GM21825 (cell line): ENCODE data around the gene KIF3A.

Source experiments
- ATAC-seq: cut with Tn5 transposase; IDR thresholded peaks from one replicate; pipeline ENCODE4 v1.9.1; 2021; ENCODE audit warnings: mild to moderate bottlenecking, moderate library complexity; ENCODE audit not compliant: unreplicated experiment

The KIF3A gene

GRCh38 chr5:132664696-132665209 is 72.6 kb downstream of the KIF3A start:
- ATAC-seq = no peak

DNA sequence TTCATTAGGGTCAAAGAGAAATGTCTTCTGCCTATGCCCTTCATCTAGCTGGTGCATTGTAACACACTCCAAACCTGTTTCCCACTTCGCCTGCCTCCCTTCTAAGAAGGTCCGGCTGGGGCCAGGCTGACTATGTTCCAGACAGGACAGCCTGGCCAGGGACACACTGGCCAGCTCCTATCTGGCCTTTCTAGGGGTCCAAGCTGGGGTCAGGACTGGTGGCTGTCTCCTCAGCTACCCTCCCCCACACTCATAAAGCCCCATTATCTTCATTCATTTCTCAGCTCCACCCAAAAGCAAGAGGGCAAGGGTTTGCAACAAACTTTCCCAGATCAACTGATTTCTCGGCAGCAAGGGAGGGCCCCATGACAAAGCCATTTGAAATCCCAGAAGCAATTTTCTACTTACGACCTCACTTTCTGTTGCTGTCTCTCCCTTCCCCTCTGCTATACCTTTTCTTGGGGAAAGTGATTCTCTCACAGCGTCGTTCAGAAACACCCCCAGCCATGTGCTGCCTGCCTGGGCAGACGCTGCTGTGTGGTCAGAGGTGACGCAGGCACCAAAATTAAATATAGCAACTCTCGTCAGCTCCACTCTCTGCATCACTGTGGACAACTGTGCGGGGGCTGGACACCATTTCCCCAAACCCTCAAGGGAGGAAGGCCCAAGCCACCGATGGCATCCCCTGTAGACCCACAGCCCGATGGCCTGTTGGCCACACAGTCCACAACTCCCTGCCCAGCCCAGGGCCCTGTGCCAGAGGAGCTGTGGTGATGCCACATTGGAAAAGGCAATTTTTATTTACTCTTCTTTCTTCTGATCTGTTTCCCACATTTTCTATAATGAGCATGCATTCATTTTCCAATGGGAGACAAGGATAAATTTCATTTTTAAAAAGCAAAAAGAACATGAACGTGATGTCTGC is 73.3 kb downstream of the KIF3A start:
- peak; percentile 41 for ATAC-seq

DNA sequence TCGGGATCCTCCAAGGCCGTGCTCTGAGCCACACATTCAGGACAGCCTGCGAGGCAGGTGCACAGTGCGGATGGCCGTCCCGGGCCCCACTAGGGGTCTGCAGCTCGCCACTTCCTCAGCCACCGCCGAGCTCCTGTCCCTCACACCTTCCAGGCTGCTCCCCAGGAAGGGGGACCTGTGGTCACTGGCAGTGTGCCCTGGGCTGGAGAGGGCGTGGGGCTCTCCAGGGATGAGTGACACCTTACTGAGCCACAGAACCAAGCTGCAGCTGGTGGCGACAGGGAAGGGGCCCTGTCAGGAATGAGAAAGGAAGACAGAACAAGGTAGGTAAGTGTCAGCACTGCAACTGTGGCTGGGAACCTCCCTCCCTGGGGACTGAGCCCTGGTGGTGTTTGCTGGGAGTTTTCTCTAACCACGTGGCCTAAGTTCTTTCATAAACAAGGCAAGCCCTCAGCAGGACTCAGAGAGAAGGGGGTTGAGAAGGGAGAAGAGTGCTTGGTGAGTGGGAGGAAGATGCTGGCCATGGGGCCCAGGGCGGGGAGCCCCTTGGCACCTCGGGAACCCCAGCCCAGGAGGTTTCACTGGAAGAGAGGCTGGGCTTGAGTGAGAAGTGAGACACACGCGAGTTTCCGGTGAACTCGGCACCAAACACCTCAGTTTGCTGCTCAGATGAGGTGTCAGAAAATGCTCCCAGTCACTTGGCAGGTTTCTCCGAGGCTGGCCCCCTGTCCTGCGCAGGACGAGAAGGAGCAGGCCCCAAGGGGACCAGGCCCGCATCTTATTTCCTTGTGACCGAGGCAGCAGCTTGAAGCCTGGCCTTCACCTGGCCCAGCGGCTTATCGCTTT is 74.2 kb downstream of the KIF3A start:
- ATAC-seq = peak; percentile 59

GRCh38 chr5:132662004-132662401 is 75.3 kb downstream of the KIF3A start:
- no peak for ATAC-seq

- no peak for ATAC-seq
Measured at GRCh38 chr5:132661231-132662003, 75.9 kb downstream of the KIF3A start.

- no peak for ATAC-seq
Measured at GRCh38 chr5:132659598-132660493, 77.5 kb downstream of the KIF3A start.

- ATAC-seq = no peak
Measured at GRCh38 chr5:132658381-132659302, 78.7 kb downstream of the KIF3A start.

- no peak for ATAC-seq
Measured at GRCh38 chr5:132657676-132658380, 79.5 kb downstream of the KIF3A start, which contains the start of gene IL13. Gene IL13, plus strand, starts transcription at chr5:132658173. Its CDS starts 14 bp downstream, at chr5:132658187.

DNA sequence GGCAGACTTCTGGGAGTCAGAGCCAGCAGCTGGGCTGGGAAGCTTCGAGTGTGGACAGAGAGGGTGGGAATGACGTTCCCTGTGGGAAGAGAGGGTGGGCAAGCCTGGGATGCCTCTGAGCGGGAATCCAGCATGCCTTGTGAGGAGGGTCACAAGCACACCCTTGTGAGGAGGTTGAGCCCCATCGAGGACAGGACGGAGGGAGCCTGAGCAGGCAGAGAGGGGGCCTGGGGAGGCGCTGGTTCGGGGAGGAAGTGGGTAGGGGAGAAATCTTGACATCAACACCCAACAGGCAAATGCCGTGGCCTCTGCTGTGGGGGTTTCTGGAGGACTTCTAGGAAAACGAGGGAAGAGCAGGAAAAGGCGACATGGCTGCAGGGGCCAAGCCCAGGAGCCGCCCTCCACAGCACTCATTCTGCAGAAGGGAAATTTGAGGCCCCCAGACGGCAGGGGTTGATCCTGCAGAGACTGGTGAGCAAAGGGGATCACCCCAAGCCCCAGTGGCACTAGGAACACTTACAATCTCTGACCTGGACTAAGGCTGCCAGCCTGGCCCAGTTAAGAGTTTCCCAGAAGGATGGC is 80.5 kb downstream of the KIF3A start:
- ATAC-seq = no peak

DNA sequence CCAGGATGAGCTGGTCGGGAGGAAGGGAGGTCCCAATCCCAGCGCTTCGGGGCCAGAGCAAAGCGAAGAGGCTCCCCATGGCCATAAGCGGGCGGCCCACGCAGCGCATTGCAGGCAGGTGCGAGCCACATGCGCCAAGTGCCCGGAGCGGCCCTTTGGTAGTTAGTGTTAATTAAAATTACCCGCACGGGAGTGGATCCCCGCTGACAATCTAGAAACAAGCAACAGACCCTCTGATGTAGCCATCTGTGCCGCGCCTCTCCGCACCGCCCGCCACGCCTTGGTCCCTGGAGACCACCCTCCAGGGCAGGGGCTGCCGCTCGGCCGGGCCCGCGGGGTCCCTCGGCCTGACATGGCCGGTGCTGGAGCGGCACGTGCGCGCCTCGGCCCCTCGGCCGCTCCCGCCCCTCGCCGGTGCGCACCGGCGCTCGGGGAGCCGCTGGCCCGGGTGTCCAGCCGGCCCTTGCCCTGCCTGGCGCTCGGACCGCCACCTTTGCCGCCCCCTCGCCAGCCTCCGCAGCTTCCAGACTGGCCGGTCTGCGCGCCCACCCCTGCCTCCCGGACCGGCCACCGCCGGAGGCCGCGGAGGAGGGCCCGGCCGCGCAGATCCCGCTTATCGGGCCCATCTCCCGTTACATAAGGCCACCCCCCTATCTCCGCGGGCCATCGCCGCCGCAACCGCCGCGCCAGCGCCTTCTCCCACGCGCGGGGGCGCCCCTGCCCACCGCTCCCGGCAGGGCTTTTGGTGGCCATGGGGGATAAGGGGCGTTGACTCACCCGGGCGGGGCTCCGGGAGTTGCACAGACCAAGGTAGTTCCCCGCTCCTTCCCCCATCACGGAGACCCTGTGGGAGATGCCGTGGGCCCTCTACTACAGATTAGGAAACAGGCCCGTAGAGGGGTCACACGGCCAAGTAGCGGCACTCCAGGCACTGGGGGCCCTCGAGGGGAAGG is 81.2 kb downstream of the KIF3A start:
- no peak for ATAC-seq

DNA sequence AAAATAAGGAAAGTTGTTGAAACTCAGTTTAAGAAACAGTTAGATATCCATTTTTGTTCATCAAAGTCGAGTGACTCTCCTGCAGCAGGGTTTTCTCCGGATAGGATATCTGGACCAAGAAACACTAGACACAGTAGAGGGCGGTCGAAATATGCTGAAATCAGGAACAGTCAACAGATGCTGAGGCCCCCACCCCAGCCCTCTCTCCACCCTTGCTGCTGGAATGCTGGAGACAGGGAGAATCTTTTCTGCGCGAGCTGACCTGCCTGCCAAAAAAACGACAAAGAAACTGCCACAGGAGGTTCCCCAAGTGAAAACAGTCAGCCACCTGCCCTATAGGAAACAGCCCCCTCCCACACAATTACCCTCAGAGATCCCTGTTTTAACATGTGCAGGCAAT is 83.6 kb downstream of the KIF3A start:
- no peak for ATAC-seq

- ATAC-seq = no peak
Measured at GRCh38 chr5:132651838-132652469, 85.4 kb downstream of the KIF3A start.

DNA sequence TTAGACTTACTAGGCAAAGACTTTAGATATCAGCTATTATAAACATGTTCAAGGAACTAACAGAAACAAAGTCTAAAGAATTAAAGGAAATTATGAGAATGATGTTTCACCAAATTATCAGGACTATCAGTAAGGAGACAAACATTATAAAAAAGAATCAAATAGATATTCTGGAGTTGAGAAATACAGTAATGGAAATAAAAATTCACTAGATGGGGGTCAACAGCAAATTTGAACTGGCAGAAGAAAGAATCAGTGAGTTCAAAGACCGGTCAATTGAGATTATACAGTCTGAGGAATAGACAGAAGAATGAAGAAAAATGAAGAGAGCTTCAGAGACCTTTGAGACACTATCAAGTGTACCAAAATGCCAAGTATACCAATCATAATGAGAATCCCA is 89.0 kb downstream of the KIF3A start:
- no peak for ATAC-seq

DNA sequence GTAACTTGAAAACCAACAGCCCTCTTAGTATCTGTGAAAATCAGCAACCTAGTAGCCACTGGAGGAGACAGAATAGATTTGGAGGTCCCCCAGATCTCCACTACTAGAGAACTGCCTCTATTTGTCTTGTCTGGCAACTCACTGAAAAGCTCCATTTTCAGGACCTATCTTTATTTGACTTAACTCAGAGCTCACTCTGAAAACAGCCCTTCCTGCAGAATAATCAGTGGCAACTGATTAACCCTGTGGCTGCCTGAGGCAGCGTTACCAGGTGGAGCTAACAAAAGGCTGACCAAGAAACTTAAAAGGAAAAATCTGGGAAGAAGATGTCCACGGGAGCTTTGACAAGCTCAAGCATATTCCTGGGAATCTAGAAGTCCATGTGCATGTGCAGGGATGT is 89.9 kb downstream of the KIF3A start:
- ATAC-seq = no peak

DNA sequence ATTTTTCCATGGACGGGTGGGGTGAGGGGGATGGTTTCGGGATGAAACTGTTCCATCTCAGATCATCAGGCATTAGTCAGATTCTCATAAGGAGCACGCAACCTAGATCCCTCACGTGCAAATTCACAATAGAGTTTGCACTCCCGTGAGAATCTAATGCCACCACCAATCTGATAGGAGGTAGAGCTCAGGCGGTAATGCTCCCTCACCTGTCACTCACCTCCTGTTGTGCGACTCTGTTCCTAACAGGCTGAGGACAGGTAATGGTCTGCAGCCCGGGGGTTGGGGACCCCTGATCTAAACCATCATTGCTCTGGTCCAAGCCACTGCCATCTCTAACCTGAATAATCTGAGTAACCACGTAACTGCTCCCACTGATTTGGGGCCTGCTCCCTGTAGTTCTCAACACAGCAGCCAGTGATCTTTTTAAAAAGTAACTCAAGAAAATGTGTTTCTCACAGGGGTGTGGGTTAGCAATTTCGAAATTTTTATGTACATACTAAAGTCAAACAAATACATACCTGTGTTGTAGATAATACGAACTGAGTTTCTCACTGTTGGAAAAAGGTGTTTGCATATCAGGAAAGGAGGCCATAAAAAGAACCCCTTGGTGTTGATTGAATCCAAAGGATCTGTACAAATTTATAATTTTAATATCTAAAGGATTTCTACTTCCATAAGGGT is 90.6 kb downstream of the KIF3A start:
- ATAC-seq = no peak

GRCh38 chr5:132644177-132644576 is 93.2 kb downstream of the KIF3A start:
- no peak for ATAC-seq
